GM12874 (cell line): ENCODE measurements around the gene CXCL6.

Experiments used
- TF ChIP-seq, protein P1 (sequence below): IDR thresholded peaks from 2 replicates; pipeline ENCODE4 v1.5.1; 2011; ENCODE audit warnings: low read depth, mild to moderate bottlenecking, control low read depth, low read length, moderate library complexity; ENCODE audit not compliant: insufficient read depth

Gene CXCL6

DNA sequence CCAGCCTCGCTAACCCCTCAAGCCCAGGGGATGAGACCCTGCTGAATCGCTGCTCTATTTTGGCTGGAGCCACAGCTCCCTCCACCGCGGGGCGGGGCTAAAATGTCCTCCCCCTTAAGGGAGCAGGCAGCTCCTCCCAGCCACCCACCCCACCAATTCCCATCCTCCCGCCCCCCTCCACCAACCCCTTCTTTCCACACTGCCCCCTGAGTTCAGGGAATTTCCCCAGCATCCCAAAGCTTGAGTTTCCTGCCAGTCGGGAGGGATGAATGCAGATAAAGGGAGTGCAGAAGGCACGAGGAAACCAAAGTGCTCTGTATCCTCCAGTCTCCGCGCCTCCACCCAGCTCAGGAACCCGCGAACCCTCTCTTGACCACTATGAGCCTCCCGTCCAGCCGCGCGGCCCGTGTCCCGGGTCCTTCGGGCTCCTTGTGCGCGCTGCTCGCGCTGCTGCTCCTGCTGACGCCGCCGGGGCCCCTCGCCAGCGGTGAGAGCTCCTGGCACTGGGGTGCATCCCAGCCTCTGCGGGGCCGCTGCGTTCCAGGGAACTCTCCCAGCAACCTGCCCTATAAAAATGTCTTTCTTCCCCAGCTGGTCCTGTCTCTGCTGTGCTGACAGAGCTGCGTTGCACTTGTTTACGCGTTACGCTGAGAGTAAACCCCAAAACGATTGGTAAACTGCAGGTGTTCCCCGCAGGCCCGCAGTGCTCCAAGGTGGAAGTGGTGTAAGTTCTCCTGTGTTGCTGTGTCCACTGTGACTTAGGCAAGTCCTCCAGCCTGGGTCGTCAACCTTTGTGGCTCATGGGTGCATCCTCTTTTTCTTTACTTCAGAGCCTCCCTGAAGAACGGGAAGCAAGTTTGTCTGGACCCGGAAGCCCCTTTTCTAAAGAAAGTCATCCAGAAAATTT, at the start of gene CXCL6:
Gene CXCL6 (plus strand): TSS at position 306 of the 907 bp plus-strand sequence. CDS start 73 bp downstream, at position 379.
- TF ChIP-seq, protein P1, sequence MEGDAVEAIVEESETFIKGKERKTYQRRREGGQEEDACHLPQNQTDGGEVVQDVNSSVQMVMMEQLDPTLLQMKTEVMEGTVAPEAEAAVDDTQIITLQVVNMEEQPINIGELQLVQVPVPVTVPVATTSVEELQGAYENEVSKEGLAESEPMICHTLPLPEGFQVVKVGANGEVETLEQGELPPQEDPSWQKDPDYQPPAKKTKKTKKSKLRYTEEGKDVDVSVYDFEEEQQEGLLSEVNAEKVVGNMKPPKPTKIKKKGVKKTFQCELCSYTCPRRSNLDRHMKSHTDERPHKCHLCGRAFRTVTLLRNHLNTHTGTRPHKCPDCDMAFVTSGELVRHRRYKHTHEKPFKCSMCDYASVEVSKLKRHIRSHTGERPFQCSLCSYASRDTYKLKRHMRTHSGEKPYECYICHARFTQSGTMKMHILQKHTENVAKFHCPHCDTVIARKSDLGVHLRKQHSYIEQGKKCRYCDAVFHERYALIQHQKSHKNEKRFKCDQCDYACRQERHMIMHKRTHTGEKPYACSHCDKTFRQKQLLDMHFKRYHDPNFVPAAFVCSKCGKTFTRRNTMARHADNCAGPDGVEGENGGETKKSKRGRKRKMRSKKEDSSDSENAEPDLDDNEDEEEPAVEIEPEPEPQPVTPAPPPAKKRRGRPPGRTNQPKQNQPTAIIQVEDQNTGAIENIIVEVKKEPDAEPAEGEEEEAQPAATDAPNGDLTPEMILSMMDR = no peak

DNA sequence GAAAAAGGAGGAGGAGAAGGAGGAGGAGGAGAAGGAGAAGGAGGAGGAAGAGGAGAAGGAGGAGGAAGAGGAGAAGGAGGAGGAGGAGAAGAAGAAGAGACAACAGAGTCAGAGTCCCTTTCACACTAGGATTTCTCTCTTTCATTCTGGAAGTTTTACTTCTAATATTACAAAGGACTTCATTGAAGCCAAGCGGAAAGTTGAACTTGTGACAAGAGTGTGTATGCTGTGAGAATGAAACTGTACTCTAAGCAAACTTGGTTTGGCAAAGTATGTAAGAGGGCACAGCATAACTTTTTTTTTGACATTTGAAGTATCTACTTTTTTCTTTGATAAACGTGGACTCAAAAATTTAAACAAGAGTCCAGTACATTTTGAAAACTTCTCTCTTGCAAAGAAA, 48.1 kb upstream of the CXCL6 start:
- TF ChIP-seq, protein P1 = no peak

DNA sequence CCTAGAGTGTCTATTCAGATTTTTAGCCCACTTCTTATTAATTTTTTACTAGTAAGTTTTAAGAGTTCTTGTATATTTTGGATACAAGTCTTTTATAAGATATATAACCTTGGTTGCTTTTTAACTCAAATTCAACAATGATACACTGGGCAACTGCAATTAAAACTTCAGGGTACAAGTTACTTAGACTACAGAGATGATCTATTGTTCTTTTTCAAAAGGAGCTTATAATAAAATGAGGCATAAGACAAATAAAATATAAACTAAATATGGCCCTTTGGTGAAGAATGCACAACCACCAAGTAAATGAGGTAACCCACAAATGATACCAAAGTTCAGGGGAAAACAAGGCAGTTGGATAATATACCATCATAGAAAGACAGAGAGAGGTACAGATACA, 37.6 kb upstream of the CXCL6 start:
- TF ChIP-seq, protein P1 = no peak

DNA sequence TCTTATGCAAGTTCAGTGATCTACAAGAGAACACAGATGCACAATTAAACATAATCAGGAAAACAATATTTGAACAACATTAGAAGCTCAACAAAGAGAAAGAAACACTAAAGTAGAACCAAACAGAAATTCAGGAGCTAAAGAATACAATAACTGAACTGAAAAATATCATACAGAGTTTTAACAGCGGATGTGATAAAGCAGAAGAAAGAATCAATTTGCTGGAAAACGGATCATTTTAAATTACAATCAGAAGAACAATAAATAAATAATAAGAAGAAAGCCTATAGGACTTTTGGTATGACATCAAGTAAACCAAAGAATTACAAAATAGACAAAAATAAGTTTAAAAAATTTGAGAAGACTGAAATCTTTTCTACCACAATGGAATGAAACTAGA, 36.3 kb upstream of the CXCL6 start:
- TF ChIP-seq, protein P1 = no peak

DNA sequence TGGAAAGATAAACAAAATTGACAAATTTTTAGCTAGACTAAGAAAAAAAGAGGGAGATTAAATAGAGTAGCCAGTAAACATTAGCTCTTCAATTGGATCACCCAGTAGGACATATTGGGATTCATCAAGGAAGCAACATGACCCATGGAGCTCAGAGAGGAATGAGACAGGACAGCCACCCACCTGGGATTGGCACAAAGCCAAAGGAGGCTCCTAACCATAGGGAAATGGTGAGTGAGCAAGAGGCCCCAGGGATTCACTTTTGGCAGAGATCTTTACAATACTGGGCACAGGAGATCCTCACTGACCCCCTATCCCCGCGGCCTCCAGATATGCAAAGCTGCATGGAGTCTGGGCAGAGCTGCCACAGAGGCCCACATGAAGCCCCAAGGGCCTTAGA, 34.8 kb upstream of the CXCL6 start:
- TF ChIP-seq, protein P1 = no peak

DNA sequence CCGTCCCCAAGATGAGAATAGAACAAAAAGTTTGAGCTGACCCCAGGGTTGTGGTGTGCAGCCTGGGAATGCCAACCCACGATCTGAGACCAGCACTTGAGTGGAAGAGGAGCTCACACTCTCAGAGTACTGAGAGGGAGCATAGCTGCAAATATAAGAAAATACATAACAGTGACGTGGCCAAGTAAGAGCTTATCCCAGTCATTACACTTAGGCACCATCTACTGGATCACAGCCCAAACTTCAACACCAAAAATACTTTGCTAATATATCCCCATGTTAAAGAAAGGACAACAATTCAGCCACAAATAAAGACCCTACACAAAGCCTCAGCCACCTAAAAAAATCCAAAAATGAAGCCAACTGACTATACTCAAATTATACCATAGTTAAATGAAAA, 33.3 kb upstream of the CXCL6 start:
- TF ChIP-seq, protein P1 = no peak

DNA sequence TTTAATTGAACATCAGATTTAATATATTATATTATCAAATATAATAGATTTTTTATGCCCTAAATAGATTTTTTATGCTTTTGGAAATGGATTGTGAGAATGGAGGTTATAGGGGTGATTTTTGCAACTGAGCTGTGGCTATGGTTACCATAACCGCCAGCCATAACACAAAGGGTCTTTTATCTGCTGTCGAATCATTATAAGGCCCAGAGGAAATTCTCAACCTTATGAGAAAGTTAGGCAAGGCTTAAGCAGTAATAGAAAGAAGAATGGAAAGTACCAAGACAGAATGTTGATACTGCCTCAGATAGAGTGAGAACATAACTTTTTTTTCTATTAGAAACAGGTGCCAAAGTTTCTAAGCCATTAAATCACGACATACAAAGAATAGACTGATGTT, 26.3 kb upstream of the CXCL6 start:
- TF ChIP-seq, protein P1 = no peak
